Measurements from ENCODE around the gene ARAP3.

ARAP3 gene

DNA sequence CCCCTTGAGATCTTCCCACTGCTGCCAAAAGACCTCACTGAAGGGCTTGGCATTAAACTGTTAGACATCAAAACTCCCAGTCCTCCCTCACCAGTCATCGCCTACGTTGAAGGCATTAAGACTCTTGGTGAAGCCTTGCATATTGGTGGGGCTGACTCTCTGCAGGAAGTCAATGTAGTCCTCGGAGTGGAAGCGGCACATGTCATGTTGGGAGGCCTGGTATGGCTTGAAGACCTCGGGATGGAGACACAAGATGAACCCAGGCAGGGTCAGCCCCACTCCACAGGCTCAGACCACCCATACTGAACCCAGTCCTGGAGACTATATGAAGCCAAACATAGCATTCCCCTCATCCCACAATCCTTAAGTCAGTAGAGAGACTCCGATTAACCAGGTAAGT lies 47.3 kb downstream of the ARAP3 start:
- no peak for TF ChIP-seq EZH2phosphoT487 (IDR thresholded peaks at IDR 0.05; ENCODE audit: low read depth)
- TF ChIP-seq, protein P1, sequence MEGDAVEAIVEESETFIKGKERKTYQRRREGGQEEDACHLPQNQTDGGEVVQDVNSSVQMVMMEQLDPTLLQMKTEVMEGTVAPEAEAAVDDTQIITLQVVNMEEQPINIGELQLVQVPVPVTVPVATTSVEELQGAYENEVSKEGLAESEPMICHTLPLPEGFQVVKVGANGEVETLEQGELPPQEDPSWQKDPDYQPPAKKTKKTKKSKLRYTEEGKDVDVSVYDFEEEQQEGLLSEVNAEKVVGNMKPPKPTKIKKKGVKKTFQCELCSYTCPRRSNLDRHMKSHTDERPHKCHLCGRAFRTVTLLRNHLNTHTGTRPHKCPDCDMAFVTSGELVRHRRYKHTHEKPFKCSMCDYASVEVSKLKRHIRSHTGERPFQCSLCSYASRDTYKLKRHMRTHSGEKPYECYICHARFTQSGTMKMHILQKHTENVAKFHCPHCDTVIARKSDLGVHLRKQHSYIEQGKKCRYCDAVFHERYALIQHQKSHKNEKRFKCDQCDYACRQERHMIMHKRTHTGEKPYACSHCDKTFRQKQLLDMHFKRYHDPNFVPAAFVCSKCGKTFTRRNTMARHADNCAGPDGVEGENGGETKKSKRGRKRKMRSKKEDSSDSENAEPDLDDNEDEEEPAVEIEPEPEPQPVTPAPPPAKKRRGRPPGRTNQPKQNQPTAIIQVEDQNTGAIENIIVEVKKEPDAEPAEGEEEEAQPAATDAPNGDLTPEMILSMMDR (IDR thresholded peaks at IDR 0.05; ENCODE audit: low read depth, low read length): no peak
- Histone ChIP-seq H3K36me3 (replicated peaks; ENCODE audit: low read depth, low read length) (peaks cover 27% of the 10 kb centered on the region), H3K79me2 (ENCODE audit: low read length) (peaks cover 75% of the 10 kb centered on the region), H3K9me3 (ENCODE audit: insufficient read depth, low read length) (no peaks in the 10 kb centered on the region), H2AFZ (ENCODE audit: low read depth, low read length) (no peak overlapping the region), H3K4me2 (ENCODE audit: low read length) (peak overlapping the region; percentile 95), H3K4me3 (ENCODE audit: low read length) (peak overlapping the region; percentile 95), H3K27ac (ENCODE audit: low read length) (peak overlapping the region; percentile 98), H4K20me1 (ENCODE audit: insufficient read depth, low read length) (peaks cover 28% of the 10 kb centered on the region), H3K27me3 (ENCODE audit: low read depth, low read length) (no peaks in the 10 kb centered on the region), H3K9ac (ENCODE audit: low read length) (peak overlapping the region; percentile 94), H3K4me1 (ENCODE audit: low read length) (peaks cover 50% of the 10 kb centered on the region)

DNA sequence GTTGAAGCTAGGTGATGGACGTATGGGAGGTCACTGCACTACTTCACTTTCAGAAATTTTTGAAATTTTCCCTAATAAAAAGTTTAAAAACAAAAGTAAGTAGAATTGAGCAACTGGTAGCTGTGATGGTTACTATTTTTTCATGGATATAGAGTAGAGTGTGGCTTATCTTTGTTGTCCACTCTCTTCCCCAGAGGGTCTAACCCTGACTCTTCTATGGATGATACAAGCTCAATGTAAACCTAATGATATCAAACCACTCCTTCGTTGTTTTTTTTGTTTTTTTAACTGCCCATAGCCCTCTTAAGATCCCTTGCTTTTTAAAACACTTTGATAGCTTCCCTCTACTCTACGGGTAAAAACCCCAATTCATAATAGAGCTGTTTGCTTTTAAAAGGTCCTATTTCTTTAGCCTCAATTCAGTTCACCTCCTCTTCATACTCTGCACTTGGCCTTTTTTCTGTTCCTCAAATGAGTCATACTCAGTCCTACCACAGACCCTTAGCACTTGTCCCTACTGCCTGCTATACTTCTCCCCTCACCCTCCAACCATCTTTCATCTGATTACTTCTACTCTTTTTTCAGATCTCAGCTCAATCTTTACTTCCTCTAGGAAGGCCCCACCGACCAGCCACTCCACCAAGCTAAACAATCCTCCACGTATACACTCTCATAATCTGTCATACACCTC lies 48.0 kb downstream of the ARAP3 start:
- H4K20me1 ChIP-seq (ENCODE audit: insufficient read depth, low read length): peaks cover 28% of the 10 kb centered on the region
- H3K36me3 ChIP-seq (replicated peaks; ENCODE audit: low read depth, low read length): peaks cover 34% of the 10 kb centered on the region
- peak overlapping the region; percentile 94 for H3K9ac ChIP-seq (ENCODE audit: low read length)
- no peaks in the 10 kb centered on the region for H3K9me3 ChIP-seq (ENCODE audit: insufficient read depth, low read length)
- no peaks in the 10 kb centered on the region for H3K27me3 ChIP-seq (ENCODE audit: low read depth, low read length)
- peak overlapping the region; percentile 95 for H3K4me3 ChIP-seq (ENCODE audit: low read length)
- H3K79me2 ChIP-seq (ENCODE audit: low read length): peaks cover 78% of the 10 kb centered on the region
- H3K4me2 ChIP-seq (ENCODE audit: low read length): peak overlapping the region; percentile 95
- peak overlapping the region; percentile 98 for H3K27ac ChIP-seq (ENCODE audit: low read length)
- TF ChIP-seq, protein P1 (IDR thresholded peaks at IDR 0.05; ENCODE audit: low read depth, low read length): no peak
- TF ChIP-seq EZH2phosphoT487 (IDR thresholded peaks at IDR 0.05; ENCODE audit: low read depth): no peak
- H3K4me1 ChIP-seq (ENCODE audit: low read length): peaks cover 50% of the 10 kb centered on the region
- H2AFZ ChIP-seq (ENCODE audit: low read depth, low read length): no peak overlapping the region

- no peak overlapping the region for H2AFZ ChIP-seq (ENCODE audit: low read depth, low read length)
- TF ChIP-seq, protein P1 (IDR thresholded peaks at IDR 0.05; ENCODE audit: low read depth, low read length): no peak
- no peak for TF ChIP-seq EZH2phosphoT487 (IDR thresholded peaks at IDR 0.05; ENCODE audit: low read depth)
- no peak overlapping the region for H3K9ac ChIP-seq (ENCODE audit: low read length)
- peaks cover 52% of the 10 kb centered on the region for H3K4me1 ChIP-seq (ENCODE audit: low read length)
- H3K9me3 ChIP-seq (ENCODE audit: insufficient read depth, low read length): no peaks in the 10 kb centered on the region
- no peak overlapping the region for H3K4me3 ChIP-seq (ENCODE audit: low read length)
- peaks cover 70% of the 10 kb centered on the region for H3K79me2 ChIP-seq (ENCODE audit: low read length)
- H3K27me3 ChIP-seq (ENCODE audit: low read depth, low read length): no peaks in the 10 kb centered on the region
- peaks cover 32% of the 10 kb centered on the region for H4K20me1 ChIP-seq (ENCODE audit: insufficient read depth, low read length)
- peaks cover 45% of the 10 kb centered on the region for H3K36me3 ChIP-seq (replicated peaks; ENCODE audit: low read depth, low read length)
- peak overlapping the region; percentile 9; the same call in 1 of the 2 replicates for H3K4me2 ChIP-seq (ENCODE audit: low read length)
- H3K27ac ChIP-seq (ENCODE audit: low read length): no peak overlapping the region
Observed at GRCh38 chr5:141632650-141633049, 49.4 kb downstream of the ARAP3 start.

DNA sequence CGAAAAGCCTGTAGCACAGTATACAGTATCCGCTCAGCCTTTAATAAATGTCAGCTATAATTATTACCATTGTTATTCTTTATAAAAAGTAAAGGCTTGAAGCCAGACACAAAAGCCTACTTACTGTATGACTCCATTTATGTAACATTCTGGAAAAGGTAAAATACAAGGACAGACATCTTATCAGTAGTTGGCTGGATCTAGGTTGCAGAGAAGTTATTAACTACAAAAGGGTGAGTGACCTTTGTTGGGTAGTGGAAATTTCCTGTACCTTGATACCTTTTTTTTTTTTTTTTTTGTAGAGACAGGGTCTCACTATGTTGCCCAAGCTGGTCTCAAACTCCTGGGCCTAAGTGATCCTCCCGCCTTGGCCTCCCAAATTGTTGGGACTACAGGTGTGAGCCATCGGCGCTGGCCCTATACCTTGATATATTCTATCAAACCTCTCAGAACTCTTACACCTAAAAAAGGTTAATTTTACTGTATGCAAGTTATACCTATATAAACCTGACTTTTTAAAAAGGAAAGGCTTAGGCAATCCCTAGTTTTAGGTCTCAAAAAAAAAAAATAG lies 51.4 kb downstream of the ARAP3 start:
- Histone ChIP-seq H3K36me3 (replicated peaks; ENCODE audit: low read depth, low read length) (peaks cover 55% of the 10 kb centered on the region), H3K79me2 (ENCODE audit: low read length) (peaks cover 55% of the 10 kb centered on the region), H3K9ac (ENCODE audit: low read length) (no peak overlapping the region), H3K4me1 (ENCODE audit: low read length) (peaks cover 60% of the 10 kb centered on the region), H3K4me3 (ENCODE audit: low read length) (no peak overlapping the region), H3K4me2 (ENCODE audit: low read length) (no peak overlapping the region), H3K9me3 (ENCODE audit: insufficient read depth, low read length) (no peaks in the 10 kb centered on the region), H3K27me3 (ENCODE audit: low read depth, low read length) (no peaks in the 10 kb centered on the region), H4K20me1 (ENCODE audit: insufficient read depth, low read length) (peaks cover 27% of the 10 kb centered on the region), H3K27ac (ENCODE audit: low read length) (no peak overlapping the region), H2AFZ (ENCODE audit: low read depth, low read length) (no peak overlapping the region)
- TF ChIP-seq, protein P1 (IDR thresholded peaks at IDR 0.05; ENCODE audit: low read depth, low read length): no peak
- TF ChIP-seq EZH2phosphoT487 (IDR thresholded peaks at IDR 0.05; ENCODE audit: low read depth): no peak
